ENCODE results near the gene DMWD. TPM values are rescaled to one million over a fixed set of nuclear protein-coding genes. Genes with fewer than 3 reads are reported as not detected.

Gene DMWD
- total and polyA plus RNA-seq, 2 of the 4 experiments (the other 2 are of a cell fraction) = 9.7 to 28.5 TPM

DNA sequence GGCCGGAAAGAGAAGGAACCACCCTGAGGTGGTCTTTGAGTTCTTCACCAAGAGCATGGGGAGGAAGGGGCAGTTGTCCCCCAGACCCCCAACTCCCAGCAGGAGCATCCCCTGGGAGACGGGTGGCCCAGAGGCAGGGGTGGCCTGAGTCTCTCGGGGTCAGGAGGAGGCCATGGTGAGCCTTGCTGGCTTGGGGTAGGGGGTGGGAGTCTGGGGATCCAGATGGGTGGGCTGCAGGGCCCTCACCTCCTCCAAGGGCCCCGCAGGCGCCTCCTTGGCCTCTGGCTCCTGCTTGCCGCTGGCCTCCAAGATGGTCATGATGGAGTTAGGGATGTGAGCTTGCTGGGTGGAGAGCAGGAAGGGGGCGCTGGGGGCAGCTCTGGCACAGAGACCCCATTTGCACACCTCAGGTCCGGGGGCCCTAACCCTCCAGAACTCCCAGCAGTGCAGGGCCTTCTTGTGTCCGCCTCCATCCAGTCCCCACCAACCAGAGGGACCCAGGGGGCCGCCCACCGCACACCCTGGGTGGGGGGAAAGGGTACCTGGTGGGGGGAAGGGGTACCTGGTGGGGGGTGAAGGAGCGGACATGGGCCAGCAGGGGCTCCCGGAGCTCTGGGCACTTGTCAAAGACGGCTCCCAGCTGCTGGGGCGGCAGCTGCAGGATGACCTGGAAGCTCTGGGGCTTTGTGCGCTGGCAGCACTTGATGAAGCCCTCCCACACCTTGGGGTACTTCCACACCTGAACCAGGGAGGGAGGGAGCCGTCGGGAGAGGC is 23.8 kb upstream of the DMWD start:
- no peak overlapping the region for H2BK15ac ChIP-seq (ENCODE audit: low read depth, low read length)
- H3K79me1 ChIP-seq (ENCODE audit: low read depth in 1 of 2, low read length in 2 of 2) = no peaks in the 10 kb centered on the region; a peak in 1 of 4 replicates
- no peaks in the 10 kb centered on the region for H3K4me1 ChIP-seq (ENCODE audit: control insufficient read depth, insufficient read depth, low read length)
- H2BK20ac ChIP-seq (ENCODE audit: low read depth, low read length) = no peak overlapping the region
- BruUV-seq (replicated peaks) = no TSS peak
- no peaks in the 10 kb centered on the region for H3K27me3 ChIP-seq (ENCODE audit: control insufficient read depth, insufficient read depth, low read length)
- 55% methylated on average over 6 of the region's 18 CpGs; no CpG with 5 or more reads in 1 of the 2 experiments for WGBS, 2 experiments (ENCODE audit: extremely low coverage in 2 of 2, insufficient read length in 1 of 2)
- H3K14ac ChIP-seq (replicated peaks; ENCODE audit: low read depth, low read length) = no peak overlapping the region
- peak overlapping the region; percentile 25; the same call in 1 of the 2 replicates for H3K4ac ChIP-seq (ENCODE audit: low read depth, low read length)
- no peak overlapping the region for H3K18ac ChIP-seq (ENCODE audit: low read depth, low read length)
- H2BK5ac ChIP-seq (ENCODE audit: low read depth, low read length, poor library complexity, severe bottlenecking) = no peak overlapping the region
- peaks cover 9% of the 10 kb centered on the region for H4K20me1 ChIP-seq (ENCODE audit: insufficient read depth, low read length)
- H3K36me3 ChIP-seq (ENCODE audit: control insufficient read depth, insufficient read depth, low read length) = peaks cover 27% of the 10 kb centered on the region
- CTCF ChIA-PET = interaction anchor here (0.5 to 1.6 kb wide), 9 partner anchors 10 to 1518 kb away, joined by 3 to 7 read pairs (median 4); partner anchors contain the start of genes SIX5 and SNRPD2
- no peak overlapping the region for H4K5ac ChIP-seq (ENCODE audit: low read depth, low read length)
- no peak overlapping the region for H3K4me3 ChIP-seq (ENCODE audit: insufficient read depth, low read depth, low read length)
- H3K9me1 ChIP-seq (ENCODE audit: insufficient read depth, low read length) = no peaks in the 10 kb centered on the region
- ATAC-seq (ENCODE audit: low read depth) = no peak
- peak overlapping the region; percentile 42 for H2AK9ac ChIP-seq (replicated peaks; ENCODE audit: low read depth, low read length, poor library complexity)
- DNase-seq = no peak
- POLR2A ChIA-PET (ENCODE audit: unreplicated experiment) = interaction anchor here (0.6 kb wide), 1 partner anchor 34 kb away, joined by 14 read pairs; the partner anchor contains the start of gene DMPK
- H3K23ac ChIP-seq (ENCODE audit: low read depth, low read length) = 0 out of 2 replicates have a peak overlapping the region, but pooled peaks have one; percentile 13
- H3K9me3 ChIP-seq (ENCODE audit: control insufficient read depth, insufficient read depth, low read length) = no peaks in the 10 kb centered on the region
- peak overlapping the region in 1 of 2 experiments; percentile 36; a peak in 1 of 4 replicates for H4K8ac ChIP-seq (ENCODE audit: low read depth in 2 of 2, low read length in 2 of 2)
- intact Hi-C loops (cut with micrococcal nuclease) = no loop called here
- dilution Hi-C loops (cut with HindIII; ENCODE audit: low sequenced_read_pairs, unreplicated experiment) = no loop called here
- no peak overlapping the region for H2BK120ac ChIP-seq (ENCODE audit: low read depth, low read length)
- in situ Hi-C loops (cut with MboI; ENCODE audit: low sequenced_read_pairs) = no loop called here
- no peak overlapping the region for H3K4me2 ChIP-seq (ENCODE audit: low read depth, low read length)
- no peak overlapping the region for H2AFZ ChIP-seq (replicated peaks; ENCODE audit: low read length, poor library complexity)
- no peak overlapping the region for H2AK5ac ChIP-seq (ENCODE audit: low read depth, low read length)
- H3K27ac ChIP-seq (ENCODE audit: insufficient read depth, low read length) = no peak overlapping the region
- no peak overlapping the region for H3K9ac ChIP-seq (ENCODE audit: low read depth, low read length)
- no peak overlapping the region for H4K91ac ChIP-seq (ENCODE audit: insufficient read depth, low read depth, low read length)
- H3K56ac ChIP-seq (ENCODE audit: extremely low read depth, insufficient read depth, low read length) = no peak overlapping the region
- TF ChIP-seq, protein P1, sequence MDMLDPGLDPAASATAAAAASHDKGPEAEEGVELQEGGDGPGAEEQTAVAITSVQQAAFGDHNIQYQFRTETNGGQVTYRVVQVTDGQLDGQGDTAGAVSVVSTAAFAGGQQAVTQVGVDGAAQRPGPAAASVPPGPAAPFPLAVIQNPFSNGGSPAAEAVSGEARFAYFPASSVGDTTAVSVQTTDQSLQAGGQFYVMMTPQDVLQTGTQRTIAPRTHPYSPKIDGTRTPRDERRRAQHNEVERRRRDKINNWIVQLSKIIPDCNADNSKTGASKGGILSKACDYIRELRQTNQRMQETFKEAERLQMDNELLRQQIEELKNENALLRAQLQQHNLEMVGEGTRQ (IDR thresholded peaks at IDR 0.05; ENCODE audit: low read depth, low read length) = no peak
- TF ChIP-seq FOS (IDR thresholded peaks at IDR 0.05; ENCODE audit: low read depth, low read length) (no peak), CTCF (conservative IDR thresholded peaks at IDR 0.05; ENCODE audit: low read depth, low read length) (no peak), MXI1 (IDR thresholded peaks at IDR 0.05; ENCODE audit: borderline replicate concordance, low read depth, low read length) (no peak), RCOR1 (IDR thresholded peaks at IDR 0.05; ENCODE audit: insufficient replicate concordance, low read length) (no peak), SMC3 (IDR thresholded peaks at IDR 0.05; ENCODE audit: low read depth, low read length) (no peak), NFE2L2 (IDR thresholded peaks at IDR 0.05; ENCODE audit: low read depth, low read length) (no peak), CEBPB (IDR thresholded peaks at IDR 0.05; ENCODE audit: low read depth, low read length) (no peak), ELK1 (IDR thresholded peaks at IDR 0.05; ENCODE audit: borderline replicate concordance, low read depth, low read length) (no peak), MAFK (IDR thresholded peaks at IDR 0.05; ENCODE audit: low read depth, low read length) (no peak), RAD21 (IDR thresholded peaks at IDR 0.05; ENCODE audit: low read length) (no peak), POLR2A (IDR thresholded peaks at IDR 0.05; ENCODE audit: low read depth, low read length) (no peak), MAZ (IDR thresholded peaks at IDR 0.05; ENCODE audit: borderline replicate concordance, low read depth, low read length) (no peak), CHD1 (IDR thresholded peaks at IDR 0.05; ENCODE audit: low read depth, low read length) (no peak), RFX5 (IDR thresholded peaks at IDR 0.05; ENCODE audit: low read depth, low read length) (no peak)
